B cell (primary cell): ENCODE results near the gene SLC44A3.

Source experiments
- EZH2 ChIP-seq: IDR thresholded peaks from 2 replicates; pipeline ENCODE4 v1.6.1; 2012; ENCODE audit warnings: borderline replicate concordance, low read depth, mild to moderate bottlenecking, moderate library complexity, low read length; ENCODE audit not compliant: insufficient read depth, poor library complexity, severe bottlenecking
- TF ChIP-seq, protein P1 (sequence below): fragments of 200-600 bp; IDR thresholded peaks from one replicate; pipeline ENCODE4 v1.8.0; 2022; ENCODE audit warnings: antibody characterized with exemption, mild to moderate bottlenecking

DNA sequence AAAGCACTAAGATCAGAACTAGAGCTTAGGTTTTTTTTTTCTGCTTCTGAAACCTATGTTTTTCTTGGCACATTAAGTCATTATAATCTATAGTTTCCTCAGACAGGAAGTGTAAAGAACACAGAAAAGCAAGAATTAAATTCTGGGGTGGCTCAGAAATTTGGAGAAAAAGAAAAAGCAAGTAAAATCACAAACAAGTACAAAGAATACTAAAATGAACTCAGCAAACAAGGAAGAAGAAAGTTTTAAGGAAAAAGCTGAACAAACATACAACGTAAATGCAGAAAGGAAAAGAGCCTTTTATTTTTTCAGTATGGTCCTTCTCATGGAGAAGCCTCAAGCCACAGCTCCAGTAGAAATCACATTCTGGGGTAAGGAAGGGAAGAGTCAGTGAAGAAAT is 115.3 kb downstream of the SLC44A3 start:
- TF ChIP-seq, protein P1, sequence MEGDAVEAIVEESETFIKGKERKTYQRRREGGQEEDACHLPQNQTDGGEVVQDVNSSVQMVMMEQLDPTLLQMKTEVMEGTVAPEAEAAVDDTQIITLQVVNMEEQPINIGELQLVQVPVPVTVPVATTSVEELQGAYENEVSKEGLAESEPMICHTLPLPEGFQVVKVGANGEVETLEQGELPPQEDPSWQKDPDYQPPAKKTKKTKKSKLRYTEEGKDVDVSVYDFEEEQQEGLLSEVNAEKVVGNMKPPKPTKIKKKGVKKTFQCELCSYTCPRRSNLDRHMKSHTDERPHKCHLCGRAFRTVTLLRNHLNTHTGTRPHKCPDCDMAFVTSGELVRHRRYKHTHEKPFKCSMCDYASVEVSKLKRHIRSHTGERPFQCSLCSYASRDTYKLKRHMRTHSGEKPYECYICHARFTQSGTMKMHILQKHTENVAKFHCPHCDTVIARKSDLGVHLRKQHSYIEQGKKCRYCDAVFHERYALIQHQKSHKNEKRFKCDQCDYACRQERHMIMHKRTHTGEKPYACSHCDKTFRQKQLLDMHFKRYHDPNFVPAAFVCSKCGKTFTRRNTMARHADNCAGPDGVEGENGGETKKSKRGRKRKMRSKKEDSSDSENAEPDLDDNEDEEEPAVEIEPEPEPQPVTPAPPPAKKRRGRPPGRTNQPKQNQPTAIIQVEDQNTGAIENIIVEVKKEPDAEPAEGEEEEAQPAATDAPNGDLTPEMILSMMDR: no peak
- no peak for TF ChIP-seq EZH2
